ENCODE measurements around the gene KRT28. TPM values are rescaled to one million over a fixed set of nuclear protein-coding genes. Genes with fewer than 3 reads are reported as not detected.
A peak's percentile ranks its signal among the peaks of the same experiment; 100 is the strongest.

Gene KRT28
- polyA plus RNA-seq, 3 donors: not detected

DNA sequence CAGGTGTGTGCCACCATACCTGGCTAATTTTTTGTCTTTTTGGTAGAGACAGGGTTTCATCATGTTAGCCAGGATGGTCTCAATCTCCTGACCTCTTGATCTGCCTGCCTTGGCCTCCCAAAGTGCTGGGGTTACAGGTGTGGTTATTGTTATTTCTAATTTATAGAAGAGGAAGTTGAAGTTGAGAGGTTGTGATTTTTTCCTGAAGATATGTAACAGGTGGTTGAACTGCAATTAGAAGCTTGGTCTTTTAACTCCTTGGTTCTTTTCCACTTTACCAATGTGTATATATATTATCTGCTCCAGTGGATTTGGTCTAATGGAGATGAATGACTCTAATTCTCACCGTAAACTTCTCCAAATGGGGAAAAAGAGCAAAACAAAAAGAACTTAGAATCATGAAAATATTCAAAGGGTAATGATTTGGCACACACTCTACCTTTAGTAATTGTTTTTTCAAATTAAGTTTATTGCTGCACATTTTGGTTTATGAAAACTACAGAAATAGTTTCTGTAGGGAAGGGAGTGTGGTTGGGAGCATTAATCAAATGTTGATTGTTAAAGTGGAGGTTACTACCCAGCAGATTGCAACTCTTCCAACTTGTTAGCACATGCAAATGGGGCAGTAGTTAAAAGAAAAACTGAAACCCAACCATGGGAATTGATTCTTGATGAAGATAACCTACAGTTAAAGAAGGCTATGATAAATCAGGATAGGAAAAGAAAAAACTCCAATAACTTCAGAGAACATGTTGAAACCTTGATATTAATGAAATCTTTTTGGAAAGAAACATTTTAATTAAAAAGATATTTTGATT lies 24.5 kb upstream of the KRT28 start:
- H3K4me3 ChIP-seq (replicated peaks in 1 of 3; ENCODE audit: low read depth in 2 of 3, low read length in 3 of 3): no peak overlapping the region
- Mint-ChIP-seq H3K4me1 (peaks cover 3% of the 10 kb centered on the region), H3K9me3 (peaks cover 5 to 23% (median 13%) of the 10 kb centered on the region in 7 donors), H3K36me3 (peaks cover 2 to 6% of the 10 kb centered on the region in 2 donors), H3K27ac (no peak overlapping the region), H3K4me3 (no peak overlapping the region), H3K27me3 (ENCODE audit: low read depth in 3 of 3) (peaks cover 29 to 41% (median 32%) of the 10 kb centered on the region in 3 donors)
- TF ChIP-seq, protein P1, sequence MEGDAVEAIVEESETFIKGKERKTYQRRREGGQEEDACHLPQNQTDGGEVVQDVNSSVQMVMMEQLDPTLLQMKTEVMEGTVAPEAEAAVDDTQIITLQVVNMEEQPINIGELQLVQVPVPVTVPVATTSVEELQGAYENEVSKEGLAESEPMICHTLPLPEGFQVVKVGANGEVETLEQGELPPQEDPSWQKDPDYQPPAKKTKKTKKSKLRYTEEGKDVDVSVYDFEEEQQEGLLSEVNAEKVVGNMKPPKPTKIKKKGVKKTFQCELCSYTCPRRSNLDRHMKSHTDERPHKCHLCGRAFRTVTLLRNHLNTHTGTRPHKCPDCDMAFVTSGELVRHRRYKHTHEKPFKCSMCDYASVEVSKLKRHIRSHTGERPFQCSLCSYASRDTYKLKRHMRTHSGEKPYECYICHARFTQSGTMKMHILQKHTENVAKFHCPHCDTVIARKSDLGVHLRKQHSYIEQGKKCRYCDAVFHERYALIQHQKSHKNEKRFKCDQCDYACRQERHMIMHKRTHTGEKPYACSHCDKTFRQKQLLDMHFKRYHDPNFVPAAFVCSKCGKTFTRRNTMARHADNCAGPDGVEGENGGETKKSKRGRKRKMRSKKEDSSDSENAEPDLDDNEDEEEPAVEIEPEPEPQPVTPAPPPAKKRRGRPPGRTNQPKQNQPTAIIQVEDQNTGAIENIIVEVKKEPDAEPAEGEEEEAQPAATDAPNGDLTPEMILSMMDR (IDR thresholded peaks at IDR 0.05): no peak
- H3K79me2 ChIP-seq (ENCODE audit: insufficient read depth, low read length): no peaks in the 10 kb centered on the region
- H3K36me3 ChIP-seq (replicated peaks in 1 of 2; ENCODE audit: control insufficient read depth in 1 of 2, insufficient read depth in 2 of 2, low read length in 2 of 2): no peaks in the 10 kb centered on the region
- H3K27me3 ChIP-seq (ENCODE audit: control insufficient read depth in 2 of 2, insufficient read depth in 2 of 2, low read length in 2 of 2): peaks cover 10 to 36% of the 10 kb centered on the region in 2 donors
- no peaks in the 10 kb centered on the region for H4K20me1 ChIP-seq (ENCODE audit: insufficient read depth, low read length)
- H3K27ac ChIP-seq (ENCODE audit: low read depth in 1 of 2, low read length in 2 of 2): no peak overlapping the region
- no peak overlapping the region for H3K4me2 ChIP-seq (replicated peaks; ENCODE audit: extremely low read depth, low read length, poor library complexity, severe bottlenecking)
- H3K4me1 ChIP-seq (ENCODE audit: control insufficient read depth in 1 of 2, insufficient read depth in 2 of 2, low read length in 2 of 2): peaks cover 3% of the 10 kb centered on the region in 2 donors
- peaks cover 3 to 7% of the 10 kb centered on the region in 2 donors for H3K9me3 ChIP-seq (replicated peaks in 1 of 2; ENCODE audit: control insufficient read depth in 1 of 2, insufficient read depth in 1 of 2, low read length in 2 of 2)
- intact Hi-C loops (cut with micrococcal nuclease): no loop called here
- DNase-seq: no peak
- H2AFZ ChIP-seq (ENCODE audit: insufficient read depth, low read depth, low read length, poor library complexity, severe bottlenecking): no peak overlapping the region
- H3K9ac ChIP-seq (ENCODE audit: insufficient read depth, low read length, poor library complexity, severe bottlenecking): no peak overlapping the region
- WGBS (ENCODE audit: insufficient coverage): no CpG with 5 or more reads among the region's 1 CpG

DNA sequence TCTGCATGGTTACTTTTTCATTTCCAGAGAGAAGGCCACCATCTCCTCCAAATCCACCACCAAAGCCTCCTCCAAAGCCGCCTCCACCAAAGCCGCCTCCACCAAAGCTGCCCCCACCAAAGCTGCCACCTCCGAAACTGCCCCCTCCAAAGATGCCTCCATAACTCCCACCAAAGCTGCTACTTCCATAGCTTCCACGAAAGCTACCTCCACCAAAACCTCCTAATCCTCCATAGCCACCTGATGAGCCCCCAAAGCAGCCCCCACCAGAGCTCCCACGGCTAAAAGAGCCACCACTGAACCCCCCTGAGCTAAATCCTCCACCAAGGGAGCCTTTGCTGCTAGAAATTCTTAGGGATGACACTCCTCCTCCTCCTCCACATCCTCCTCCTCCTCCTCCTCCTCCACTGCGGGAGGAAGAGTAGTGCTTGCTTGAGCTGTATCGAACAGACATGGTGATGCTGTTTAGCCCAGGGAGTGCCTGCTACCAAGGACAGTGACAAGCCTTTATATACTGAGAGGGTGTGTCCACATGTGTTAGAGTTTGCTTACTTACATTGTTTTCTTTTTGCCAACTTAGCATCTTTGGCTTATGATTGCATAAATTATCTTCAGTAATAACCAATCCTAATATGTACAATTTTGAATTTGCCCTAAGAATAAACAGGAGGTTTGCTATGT lies 22.5 kb upstream of the KRT28 start, which contains the start of gene KRT10:
KRT10 (minus strand) TSS at position 483 of the 681 bp plus-strand sequence; CDS start at position 454, 29 bp downstream.
- Mint-ChIP-seq H3K9me3 (peaks cover 6 to 37% (median 24%) of the 10 kb centered on the region in 7 donors), H3K27me3 (ENCODE audit: low read depth in 3 of 3) (peaks cover 25 to 38% (median 32%) of the 10 kb centered on the region in 3 donors), H3K27ac (peak within 1 kb of the TSS in 1 of 7 donors; percentile 58), H3K36me3 (peaks cover 7 to 10% of the 10 kb centered on the region in 2 donors), H3K4me1 (peaks cover 12% of the 10 kb centered on the region), H3K4me3 (peak within 1 kb of the TSS in 1 of 2 donors; percentile 68)
- peaks cover 3 to 8% of the 10 kb centered on the region in 2 donors for H3K9me3 ChIP-seq (replicated peaks in 1 of 2; ENCODE audit: control insufficient read depth in 1 of 2, insufficient read depth in 1 of 2, low read length in 2 of 2)
- peaks cover 8 to 14% of the 10 kb centered on the region in 2 donors for H3K4me1 ChIP-seq (ENCODE audit: control insufficient read depth in 1 of 2, insufficient read depth in 2 of 2, low read length in 2 of 2)
- no peak within 1 kb of the TSS for H3K4me3 ChIP-seq (replicated peaks in 1 of 3; ENCODE audit: low read depth in 2 of 3, low read length in 3 of 3)
- peaks cover 10 to 34% of the 10 kb centered on the region in 2 donors for H3K27me3 ChIP-seq (ENCODE audit: control insufficient read depth in 2 of 2, insufficient read depth in 2 of 2, low read length in 2 of 2)
- no peak within 1 kb of the TSS for H2AFZ ChIP-seq (ENCODE audit: insufficient read depth, low read depth, low read length, poor library complexity, severe bottlenecking)
- TF ChIP-seq, protein P1 (IDR thresholded peaks at IDR 0.05): no peak
- no peak within 1 kb of the TSS for H3K27ac ChIP-seq (ENCODE audit: low read depth in 1 of 2, low read length in 2 of 2)
- DNase-seq: no peak
- H3K4me2 ChIP-seq (replicated peaks; ENCODE audit: extremely low read depth, low read length, poor library complexity, severe bottlenecking): no peak within 1 kb of the TSS
- H3K79me2 ChIP-seq (ENCODE audit: insufficient read depth, low read length): no peaks in the 10 kb centered on the region
- WGBS (ENCODE audit: insufficient coverage): 82% methylated on average over 5 of the region's 7 CpGs
- intact Hi-C loops (cut with micrococcal nuclease): no loop called here
- H4K20me1 ChIP-seq (ENCODE audit: insufficient read depth, low read length): no peaks in the 10 kb centered on the region
- H3K9ac ChIP-seq (ENCODE audit: insufficient read depth, low read length, poor library complexity, severe bottlenecking): no peak within 1 kb of the TSS
- H3K36me3 ChIP-seq (replicated peaks in 1 of 2; ENCODE audit: control insufficient read depth in 1 of 2, insufficient read depth in 2 of 2, low read length in 2 of 2): peaks cover 0 to 4% of the 10 kb centered on the region in 2 donors

All from CD14-positive monocyte (primary cell).